GM19395 (cell line): Measurements from ENCODE around the gene ZDHHC24.

Experiments
- ATAC-seq: cut with Tn5 transposase; IDR thresholded peaks from one replicate; pipeline ENCODE4 v1.9.1; 2021; ENCODE audit warnings: mild to moderate bottlenecking, moderate library complexity; ENCODE audit not compliant: unreplicated experiment

ZDHHC24 gene

DNA sequence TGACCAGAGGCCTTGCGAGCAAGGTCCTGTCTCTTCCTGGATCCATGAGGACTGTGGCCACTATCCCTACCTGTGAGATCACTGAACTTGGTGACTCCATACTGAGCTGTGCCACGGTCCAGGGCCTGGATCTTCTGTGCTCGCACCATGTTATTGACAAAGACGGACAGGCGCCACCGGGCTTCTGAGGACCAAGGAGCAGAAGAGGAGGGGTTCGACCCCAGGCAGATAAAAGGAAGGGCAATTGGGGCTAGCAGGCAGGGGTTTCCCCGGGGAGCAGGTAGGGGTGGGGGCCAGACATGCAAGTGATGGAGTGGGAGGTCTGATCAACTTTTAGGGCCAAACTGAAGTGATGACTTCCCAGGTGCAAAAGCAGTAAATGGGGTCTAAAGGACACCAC is 20.4 kb upstream of the ZDHHC24 start:
- no peak for ATAC-seq

DNA sequence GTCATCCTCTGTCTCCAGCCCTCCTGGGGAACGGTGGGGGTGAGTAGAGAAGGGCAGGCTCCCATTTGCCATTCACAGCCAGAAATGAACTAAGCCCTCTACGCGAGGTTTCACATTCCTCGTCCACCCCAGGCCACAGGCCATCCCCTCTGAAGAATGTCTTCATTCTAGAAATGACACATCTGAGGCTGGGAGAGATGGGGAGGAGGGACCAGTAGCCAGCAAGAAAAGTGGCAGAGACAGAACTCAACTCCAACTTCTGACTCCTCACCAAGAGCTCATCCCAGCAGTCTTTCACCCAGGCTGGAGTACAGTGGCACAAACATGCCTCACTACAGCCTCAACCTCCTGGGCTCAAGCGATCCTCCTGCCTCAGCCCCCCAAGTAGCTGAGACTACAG is 19.1 kb upstream of the ZDHHC24 start:
- no peak for ATAC-seq

DNA sequence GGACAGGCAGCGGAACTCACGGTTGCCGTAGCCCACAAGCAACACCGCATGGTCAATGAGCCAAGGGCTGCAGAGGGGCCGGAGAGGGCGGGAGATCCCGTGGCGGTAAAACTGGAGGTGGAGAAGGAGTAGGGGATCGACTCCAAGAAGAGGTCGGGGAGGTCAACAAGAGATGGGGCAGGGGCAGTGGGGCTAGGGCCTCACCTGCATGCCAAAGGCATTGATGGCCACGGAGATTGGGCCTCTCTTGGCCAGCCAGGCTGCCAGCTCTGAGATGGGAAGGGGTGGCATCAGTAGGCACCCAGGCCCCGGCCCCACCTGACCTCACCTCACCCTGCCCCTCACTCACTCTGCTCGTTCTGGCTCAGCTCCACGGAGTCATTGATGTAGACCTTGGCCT is 18.7 kb upstream of the ZDHHC24 start:
- ATAC-seq, result no peak

DNA sequence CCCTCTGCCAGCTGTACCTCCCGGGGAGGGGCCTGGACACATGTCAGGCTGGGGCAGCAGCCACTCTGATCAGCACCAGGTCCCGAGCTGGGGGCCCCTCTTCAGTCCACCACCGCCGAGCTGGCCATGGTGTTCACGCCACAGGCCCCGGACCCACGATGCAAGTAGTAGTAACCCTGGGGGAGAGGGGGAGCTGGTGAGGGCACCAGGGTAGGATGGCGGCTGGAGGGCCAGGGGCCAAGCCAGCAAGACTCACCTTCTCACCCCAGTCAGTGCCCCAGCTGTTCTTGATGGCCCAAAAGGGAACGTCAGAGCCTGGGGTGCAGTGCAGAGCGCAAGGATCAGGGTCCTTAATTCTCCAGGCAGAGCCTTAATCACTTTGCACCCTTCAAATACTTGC is 18.0 kb upstream of the ZDHHC24 start:
- no peak for ATAC-seq

DNA sequence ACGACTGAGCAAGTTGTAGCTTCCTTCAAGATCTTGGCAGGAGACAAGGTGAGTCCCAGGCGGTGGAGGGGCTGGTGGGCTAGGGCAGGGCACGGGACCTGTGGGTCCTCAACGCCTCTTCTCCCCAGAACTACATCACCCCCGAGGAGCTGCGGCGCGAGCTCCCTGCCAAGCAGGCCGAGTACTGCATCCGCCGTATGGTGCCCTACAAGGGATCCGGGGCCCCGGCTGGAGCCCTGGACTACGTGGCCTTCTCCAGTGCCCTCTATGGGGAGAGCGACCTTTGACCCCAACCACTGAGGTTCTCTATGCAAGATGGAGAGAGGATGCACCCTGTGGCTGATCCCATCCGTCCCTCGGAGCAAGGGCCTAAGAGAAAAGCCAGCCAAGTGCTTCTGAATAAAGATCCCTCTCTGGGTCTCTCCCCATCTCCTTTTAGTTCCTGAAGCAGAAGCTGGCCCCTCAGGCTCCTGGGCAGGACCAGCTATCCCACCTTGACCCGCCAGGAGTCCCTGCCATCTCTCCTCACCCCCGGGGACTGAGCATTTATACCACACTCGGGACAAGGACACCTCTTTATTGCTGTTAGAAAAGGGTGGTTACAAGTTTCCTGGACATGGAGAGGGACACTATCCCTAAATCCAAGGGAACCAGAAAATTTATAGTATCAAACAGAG is 17.2 kb upstream of the ZDHHC24 start:
- ATAC-seq, result no peak

DNA sequence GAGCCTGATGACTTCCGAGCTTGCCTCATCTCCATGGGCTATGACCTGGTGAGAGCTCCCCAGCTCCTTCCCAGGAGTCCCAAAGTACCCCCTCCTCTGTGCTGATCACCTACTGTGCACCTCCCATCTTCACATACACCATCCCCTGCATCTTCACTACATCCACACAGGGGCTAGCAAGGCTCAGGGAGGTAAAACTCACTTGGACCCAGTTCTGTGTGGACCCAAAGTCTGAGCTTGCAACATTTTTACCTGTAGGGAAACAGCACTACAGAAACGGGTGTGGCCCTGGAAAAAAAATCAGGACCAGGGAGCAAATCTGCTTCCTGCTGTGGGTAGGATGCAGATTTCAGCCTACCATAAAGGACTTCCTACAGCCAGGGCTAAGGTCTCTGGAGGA is 16.4 kb upstream of the ZDHHC24 start:
- ATAC-seq, result no peak

DNA sequence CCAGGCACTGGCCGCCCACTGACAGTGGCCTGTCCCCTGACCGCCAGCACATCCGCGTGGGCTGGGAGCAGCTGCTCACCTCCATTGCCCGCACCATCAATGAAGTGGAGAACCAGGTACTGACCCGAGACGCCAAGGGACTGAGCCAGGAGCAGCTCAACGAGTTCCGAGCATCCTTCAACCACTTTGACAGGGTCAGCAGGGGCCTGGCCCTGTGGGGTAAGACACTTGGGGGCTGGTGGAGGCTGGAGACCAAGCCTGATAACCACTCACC is 16.1 kb upstream of the ZDHHC24 start:
- no peak for ATAC-seq

DNA sequence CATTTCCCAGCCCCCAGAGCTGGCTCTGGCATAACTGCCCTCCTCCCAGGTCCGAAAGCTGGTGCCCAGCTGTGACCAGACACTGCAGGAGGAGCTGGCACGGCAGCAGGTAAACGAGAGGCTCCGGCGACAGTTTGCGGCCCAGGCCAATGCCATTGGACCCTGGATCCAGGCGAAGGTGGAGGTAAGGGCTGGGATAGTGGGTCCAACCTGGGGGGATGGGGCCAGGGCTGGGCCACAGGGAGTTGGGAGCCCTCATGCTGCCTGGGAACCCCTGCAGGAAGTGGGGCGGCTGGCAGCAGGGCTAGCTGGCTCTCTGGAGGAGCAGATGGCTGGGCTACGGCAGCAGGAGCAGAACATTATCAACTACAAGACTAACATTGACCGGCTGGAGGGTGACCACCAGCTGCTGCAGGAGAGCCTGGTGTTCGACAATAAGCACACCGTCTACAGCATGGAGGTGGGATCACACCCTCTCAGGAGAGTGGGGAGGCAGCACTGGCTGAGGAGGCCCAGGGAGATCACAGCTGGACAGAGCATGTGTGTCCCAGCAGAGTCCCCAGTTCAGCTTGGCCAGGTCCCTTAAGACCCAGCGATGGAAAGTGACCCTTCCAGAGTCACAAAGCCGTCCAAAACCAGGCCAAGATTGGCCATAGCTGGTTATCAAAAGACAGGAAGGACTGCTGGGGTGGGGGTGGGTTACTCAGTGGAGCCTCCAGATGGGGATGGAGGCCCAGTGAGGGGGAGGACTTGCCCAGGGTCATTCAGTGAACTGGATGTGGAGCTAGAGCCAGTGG is 15.5 kb upstream of the ZDHHC24 start:
- no peak for ATAC-seq

DNA sequence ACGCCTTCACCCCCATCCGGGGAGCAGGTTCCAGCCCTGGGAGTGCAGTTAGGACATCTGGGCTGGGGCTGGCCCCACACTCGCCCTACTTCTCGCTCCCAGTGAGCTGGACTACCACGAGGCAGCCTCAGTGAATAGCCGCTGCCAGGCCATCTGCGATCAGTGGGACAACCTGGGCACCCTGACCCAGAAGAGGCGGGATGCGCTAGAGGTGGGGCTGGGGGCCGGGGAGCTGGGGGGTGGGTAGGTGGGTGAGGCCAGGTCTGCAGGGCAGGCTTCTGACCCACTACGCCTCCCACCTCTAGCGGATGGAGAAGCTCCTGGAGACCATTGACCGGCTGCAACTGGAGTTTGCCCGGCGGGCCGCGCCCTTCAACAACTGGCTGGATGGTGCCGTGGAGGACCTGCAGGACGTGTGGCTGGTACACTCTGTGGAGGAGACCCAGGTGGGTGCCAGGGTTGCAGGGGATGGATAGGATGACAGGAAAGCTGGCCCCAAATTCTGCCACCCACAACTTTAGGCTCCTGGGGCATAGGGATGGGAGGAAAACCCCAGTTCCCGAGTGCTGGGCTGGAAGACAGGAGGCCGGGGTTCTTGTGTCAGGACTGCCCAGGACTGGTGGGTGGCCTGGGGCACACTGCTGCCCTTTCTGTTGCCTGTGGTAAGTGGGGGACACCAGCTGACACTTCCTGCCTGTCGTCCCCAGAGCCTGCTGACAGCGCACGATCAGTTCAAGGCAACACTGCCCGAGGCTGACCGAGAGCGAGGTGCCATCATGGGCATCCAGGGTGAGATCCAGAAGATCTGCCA is 14.2 kb upstream of the ZDHHC24 start:
- ATAC-seq, result no peak

DNA sequence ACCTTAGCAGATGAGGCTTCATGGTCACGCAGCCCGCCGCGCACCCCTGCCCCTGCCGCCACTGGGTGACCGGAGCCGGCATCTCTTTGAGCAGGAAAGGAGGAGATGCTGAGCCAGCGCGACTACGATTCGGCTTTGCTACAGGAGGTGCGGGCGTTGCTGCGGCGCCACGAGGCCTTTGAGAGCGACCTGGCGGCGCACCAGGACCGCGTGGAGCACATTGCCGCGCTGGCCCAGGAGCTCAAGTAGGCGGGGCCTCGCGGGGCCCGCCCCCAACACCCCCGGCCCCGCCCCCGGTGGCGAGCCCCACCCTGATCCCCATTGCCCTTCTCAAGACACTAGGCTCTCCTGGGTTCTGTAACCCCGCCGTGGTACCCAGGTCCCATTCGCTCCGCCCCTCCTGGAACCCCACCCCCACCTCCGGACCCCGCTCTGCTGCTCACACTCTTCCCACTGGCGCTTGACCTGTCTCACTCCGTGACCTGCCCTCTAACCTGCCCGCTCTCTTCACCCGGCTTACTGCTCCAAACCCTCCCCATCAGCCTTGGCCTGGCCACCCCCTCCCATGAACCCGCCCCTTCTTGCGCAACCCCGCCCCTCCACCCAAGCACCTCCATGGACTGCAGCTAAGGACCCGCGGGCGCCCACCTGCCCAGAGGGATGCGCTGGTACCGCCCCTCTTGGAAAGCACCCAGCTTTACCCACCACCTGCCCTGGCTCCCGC is 13.5 kb upstream of the ZDHHC24 start:
- no peak for ATAC-seq

DNA sequence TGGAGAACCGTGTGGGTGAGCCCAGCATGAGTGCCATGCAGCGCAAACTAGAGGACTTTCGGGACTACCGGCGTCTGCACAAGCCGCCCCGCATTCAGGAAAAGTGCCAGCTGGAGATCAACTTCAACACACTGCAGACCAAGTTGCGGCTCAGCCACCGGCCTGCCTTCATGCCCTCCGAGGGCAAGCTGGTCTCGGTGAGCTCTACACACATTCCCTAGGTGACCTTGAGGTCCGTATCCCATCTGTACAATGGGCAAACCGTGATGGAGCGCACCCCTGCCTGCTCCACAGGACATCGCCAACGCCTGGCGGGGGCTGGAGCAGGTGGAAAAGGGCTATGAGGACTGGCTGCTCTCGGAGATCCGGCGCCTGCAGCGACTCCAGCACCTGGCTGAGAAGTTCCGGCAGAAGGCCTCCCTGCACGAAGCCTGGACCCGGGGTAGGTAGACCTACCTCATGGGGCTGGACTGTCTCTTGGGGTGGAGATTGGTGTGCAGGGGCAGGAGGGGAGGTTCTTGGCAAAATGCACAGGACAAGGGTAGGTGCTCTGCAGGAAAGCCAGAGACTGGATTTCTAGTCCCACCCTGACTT is 12.0 kb upstream of the ZDHHC24 start:
- ATAC-seq, result no peak

DNA sequence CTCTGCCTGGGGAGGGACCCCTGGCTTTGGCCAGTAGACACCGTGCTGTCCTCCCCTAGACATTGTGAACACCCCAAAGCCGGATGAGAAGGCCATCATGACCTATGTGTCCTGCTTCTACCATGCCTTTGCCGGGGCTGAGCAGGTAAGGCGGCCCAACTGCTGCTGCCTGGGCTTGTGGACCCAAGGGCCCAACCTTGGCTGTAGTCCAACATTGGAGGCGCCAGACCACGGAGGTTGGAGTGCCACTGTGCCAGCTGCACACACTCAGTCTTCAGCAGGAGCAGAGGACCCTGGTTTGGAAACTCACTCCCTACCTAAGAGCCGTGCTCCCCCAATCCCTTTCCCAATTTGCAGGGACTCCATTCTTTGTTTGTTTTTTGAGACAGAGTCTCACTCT is 10.2 kb upstream of the ZDHHC24 start:
- ATAC-seq, result no peak

DNA sequence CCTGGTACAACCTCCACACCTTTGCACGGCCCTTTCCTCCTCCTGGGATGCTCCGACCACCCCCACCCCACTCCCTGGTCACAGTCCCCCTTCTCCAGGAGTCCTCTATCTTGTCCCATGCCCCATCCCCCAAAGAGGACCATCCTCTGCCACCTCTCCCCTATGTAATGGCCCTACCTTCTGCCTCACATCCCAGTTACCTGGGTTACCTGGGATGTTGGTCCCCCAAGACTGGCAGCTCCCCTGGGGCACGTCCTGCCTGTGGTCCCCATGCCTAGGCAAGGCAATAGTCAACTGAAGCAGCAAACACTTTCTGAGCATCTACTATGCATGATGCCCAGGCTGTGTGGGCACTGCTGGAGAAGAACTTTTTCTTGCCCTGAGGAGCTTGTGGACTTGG is 9.6 kb upstream of the ZDHHC24 start:
- no peak for ATAC-seq

DNA sequence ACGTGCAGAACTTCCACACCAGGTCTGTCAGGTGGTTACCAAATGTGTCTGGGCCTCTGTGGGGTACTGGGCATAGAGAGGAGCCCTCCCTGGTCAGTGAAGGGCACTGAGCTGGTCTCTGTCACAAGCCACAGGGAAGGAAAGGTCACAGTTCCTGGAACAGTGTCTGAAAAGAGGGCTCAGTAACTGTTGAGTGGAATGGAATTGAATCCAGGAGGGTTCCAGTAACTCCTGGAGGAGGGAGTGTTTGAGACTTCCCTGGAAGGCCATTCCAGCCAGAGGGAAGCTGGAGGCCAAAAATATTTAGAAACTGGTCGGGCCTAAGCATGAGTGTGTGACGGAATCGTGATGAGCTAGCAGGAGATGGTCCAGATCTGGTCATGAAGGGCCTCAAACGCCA is 8.8 kb upstream of the ZDHHC24 start:
- ATAC-seq, result no peak

DNA sequence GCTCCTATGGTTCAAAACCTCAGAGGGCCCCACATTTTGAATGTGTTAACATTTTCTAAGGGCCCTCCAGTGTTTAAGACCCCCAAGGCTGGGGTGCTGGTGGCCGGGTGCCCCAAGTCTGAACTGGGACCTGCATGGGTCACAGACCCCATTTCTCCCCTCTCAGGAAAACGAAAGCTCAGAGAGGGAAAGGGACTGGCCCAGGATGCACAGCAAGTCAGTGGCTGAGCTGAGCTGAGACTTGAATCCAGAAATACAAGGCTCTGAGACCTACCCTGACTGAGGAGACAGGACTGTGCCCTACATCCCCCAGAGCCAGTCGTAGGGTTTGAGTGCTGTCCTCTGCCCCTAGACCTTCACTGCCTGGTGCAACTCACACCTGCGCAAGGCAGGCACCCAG is 5.0 kb upstream of the ZDHHC24 start:
- ATAC-seq, result no peak

DNA sequence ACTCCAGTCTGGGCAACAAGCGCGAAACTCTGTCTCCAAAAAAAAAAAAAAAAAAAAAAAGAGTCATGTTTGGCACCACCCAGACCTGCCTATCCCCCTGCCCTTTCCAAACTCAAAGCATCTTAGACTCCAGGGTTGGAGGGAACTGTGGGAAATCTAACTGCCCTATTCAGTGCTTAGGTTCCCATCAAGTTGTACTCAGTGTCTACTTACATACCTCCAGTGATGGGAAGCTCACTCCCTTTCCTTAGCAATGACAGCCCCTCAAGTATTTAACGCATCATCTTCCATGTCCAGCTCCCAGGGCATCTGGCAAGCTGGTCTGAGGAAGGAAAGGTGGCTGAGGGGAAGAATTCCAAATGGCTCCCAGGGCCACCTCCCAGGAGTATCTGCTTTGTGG is 3.8 kb upstream of the ZDHHC24 start:
- no peak for ATAC-seq

DNA sequence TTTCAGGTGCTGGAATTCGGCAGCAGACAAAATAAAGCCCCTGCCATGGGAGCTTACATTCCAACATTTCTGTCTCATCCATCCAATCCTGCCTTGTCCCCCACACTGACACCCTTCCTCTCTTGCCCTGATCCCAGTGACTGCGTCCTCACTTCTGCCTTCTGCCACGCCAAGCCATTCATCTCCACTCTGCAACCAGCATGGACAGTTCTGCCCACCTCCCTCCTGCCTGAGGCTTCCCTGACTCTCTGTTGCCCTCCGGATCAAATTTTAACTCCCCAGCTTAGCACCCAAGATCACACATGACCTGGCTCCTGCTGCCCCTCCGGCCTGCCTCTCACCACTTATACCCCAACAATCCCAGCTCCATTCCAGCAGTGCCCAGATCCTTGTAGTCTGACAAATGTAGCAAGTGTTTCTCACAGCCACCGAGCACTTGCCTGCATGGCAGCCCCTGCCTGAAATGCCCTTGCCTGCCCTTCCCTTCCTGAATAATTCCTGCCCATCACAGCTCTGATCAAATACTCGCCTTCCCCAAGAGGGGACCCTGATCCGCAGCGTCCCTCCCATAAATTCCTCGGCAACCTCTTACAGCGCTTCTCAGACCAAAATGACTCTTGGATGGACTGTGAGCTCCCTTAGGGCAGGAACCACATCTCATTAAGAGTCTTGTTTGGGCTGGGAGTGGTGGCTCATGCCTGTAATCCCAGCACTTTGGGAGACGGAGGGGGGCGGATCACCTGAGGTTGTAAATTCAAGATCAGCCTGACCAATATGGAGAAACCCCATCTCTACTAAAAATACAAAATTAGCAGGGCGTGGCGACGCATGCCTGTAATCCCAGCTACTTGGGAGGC is 3.2 kb upstream of the ZDHHC24 start:
- ATAC-seq, result no peak

DNA sequence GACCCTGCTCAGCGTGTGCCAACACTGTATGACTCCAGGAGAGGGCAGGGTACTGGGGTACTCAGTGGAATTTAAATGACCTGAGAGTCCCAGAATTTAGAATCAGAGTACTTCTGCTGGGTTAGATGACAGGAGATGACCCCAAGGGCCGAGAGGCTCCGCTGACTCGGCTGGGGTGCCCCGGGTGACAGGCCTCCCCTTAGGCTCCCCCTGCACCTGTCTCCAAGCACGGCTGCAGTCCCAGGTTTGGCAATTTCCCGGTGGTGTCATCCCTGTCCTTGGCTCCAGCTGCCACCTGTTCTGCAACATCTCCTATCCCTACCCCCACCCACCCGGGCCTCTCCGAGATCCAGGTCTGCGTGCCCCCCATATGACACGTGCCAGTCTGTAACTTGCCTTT is 2.2 kb upstream of the ZDHHC24 start:
- no peak for ATAC-seq

DNA sequence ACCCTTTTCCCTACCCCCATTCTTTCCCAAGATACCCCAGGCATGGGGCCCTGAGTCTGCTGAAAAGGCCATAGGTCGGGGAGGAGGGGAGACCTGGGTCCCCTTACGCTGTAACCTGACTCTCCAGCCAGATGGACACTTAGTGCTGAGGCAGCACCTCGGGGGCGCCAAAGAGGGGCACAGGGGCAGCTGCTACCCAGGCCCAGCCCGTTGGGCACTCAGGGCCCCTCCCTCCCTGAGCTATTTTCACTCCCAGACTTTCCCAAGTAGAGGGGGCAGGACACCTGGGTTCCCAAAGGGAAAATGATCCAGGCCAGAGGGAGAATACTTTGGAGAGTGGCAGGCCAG is 1.8 kb upstream of the ZDHHC24 start:
- no peak for ATAC-seq

DNA sequence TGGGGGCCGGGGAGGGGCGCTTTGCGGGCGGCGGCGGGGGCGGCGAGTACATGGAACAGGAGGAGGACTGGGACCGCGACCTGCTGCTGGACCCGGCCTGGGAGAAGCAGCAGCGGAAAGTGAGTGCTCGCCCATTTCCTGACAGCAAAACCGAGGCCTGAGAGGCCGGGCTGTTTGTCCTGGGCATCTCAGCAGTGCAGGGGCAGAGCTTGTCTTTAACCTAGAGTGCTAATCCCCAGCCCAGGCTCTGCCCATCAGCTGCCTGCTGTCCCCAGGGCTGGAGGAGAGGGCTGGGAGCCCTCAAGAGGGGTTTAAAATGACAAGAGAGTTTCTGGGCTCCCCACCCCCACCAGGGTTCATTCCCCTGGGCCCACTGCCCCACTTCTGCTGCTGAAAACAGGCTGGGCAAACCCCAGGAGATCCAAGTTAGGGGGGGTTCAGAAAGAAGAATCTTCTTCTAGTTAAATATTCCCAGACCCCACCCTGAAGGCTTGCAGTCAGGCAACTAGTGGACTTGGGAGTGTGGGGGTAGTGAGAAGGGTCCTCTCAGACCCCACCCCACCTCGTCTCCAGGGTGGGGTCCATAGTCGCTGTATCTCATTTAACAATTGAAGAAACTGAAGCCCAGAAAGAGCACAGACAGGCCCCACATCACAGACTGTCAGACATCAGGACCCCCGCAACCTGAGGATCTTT is 1.3 kb upstream of the ZDHHC24 start:
- no peak for ATAC-seq
